ENCODE results near the gene EFNB2.

The EFNB2 gene, protein sequence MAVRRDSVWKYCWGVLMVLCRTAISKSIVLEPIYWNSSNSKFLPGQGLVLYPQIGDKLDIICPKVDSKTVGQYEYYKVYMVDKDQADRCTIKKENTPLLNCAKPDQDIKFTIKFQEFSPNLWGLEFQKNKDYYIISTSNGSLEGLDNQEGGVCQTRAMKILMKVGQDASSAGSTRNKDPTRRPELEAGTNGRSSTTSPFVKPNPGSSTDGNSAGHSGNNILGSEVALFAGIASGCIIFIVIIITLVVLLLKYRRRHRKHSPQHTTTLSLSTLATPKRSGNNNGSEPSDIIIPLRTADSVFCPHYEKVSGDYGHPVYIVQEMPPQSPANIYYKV

GRCh38 chr13:106535552-106536243, at the start of gene EFNB2:
Gene EFNB2 (minus strand): TSS chr13:106535662. CDS start chr13:106534964, 698 bp downstream.
- DNase-seq (ENCODE audit: low read depth in 2 of 2) = peak; percentile 77 to 78

DNA sequence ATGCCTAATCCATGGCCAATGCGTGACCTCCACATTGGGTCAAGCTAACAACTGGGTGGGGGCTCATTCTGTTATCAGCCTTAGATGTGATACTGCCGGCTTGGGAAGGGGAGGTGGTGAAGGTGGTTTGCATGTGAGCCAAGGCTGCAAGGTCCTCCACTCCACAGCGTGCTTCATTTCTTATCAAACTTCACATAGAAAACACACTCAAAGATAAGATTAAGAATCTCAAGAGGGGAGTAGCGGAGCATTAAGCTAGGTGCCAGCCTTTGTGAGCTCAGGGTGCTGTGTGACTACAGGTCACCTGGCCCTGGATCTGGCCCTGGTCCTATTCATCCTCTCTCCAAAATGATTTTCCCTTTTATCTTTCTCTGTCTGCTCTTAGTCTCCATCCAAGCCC, 45.8 kb upstream of the EFNB2 start:
- no peak for DNase-seq (ENCODE audit: low read depth in 2 of 2)

DNA sequence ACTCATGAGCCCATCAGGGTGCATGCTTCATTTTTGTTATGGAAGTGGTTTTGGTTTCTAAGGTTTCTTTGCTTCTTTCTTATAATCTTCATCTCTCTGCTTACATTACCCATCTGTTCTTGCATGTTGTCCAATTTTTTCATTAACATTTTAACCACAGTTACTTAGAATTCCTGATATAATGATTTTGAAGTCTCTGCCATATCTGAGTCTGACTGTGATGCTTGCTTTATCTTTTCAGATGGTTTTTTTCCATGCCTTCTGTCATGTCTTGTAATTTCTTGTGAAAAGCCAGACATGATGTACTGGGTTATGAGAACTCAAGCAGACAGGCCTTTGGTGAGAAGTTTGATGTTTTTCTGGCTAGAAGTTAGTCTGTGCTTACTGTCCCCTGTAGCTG, 40.4 kb upstream of the EFNB2 start:
- no peak for DNase-seq (ENCODE audit: low read depth in 2 of 2)

DNA sequence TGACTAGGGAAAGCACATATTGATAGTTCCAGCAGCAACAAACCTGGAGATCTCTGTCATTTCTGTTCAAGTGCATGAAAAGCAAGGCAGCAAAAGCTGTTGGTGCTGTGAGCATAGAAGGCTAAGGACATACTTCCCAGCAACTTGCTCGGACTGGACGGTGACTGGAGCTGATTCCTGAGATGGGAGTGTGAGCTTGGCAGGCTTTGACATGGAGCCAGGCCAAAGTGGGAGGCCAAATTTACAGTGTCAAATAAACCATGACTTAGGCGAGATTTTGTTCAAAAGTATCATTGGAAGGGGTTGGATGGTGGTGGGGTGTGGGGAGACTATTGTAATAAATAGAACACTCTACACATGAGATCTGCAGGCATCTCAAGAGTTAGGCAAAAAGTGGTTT, 38.4 kb upstream of the EFNB2 start:
- DNase-seq (ENCODE audit: low read depth in 2 of 2) = no peak

GRCh38 chr13:106573284-106573846, 37.9 kb upstream of the EFNB2 start:
- DNase-seq (ENCODE audit: low read depth in 2 of 2) = no peak

DNA sequence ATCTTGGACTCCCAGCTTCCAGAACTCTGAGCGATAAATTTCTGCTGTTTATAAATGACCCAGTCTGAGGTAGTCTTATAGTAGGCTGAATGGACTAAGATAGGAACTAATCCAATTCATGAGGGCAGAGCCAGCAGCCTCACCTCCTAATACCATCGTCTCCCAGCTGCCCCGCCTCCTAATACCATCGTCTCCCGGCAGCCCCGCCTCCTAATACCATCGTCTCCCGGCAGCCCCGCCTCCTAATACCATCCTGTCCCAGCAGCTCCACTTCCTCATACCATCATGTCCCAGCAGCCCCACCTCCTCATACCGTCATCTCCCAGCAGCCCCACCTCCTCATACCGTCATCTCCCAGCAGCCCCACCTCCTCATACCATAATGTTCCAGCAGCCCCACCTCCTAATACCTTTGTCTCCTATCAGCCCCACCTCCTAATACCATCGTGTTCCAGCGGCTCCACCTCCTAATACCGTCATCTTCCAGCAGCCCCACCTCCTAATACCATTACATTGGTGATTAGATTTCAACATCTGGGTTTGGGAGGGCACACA, 34.9 kb upstream of the EFNB2 start:
- peak; percentile 43 to 52 for DNase-seq (ENCODE audit: low read depth in 2 of 2)

- no peak for DNase-seq (ENCODE audit: low read depth in 2 of 2)
Observed at GRCh38 chr13:106569233-106570095, 34.0 kb upstream of the EFNB2 start.

DNA sequence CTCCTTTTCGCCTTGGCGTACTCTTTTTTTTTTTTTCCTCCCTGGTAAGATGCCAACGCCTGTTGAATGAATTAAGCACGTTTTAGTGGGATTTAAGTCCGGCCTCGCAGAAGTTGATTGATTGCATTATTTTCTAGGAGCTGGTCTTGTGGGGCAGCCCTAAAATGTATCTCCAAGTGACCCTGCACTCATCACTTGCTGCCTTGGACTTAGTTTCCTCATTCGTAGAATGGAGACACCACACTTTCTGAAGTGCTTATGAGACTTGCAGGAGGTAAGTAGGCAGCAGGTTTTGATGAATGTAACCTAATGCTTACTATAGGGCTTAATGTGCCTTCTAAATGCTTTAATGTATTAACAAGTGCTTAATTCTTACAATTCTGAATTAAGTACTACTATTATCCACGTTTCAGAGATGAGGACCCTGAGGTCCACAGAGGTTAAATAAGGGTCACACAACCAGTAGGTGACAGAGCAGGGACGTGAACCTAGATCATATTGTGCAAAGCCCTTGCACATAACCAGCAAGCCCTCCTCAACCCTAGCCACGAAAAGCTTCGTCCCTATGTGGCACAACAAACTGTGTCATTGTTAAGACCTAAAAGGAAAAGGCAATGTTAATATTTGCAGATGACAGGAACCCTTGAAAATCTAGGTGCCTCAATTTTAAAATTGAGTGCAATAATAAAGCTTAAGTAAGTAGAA, 33.0 kb upstream of the EFNB2 start:
- DNase-seq (ENCODE audit: low read depth in 2 of 2) = no peak

DNA sequence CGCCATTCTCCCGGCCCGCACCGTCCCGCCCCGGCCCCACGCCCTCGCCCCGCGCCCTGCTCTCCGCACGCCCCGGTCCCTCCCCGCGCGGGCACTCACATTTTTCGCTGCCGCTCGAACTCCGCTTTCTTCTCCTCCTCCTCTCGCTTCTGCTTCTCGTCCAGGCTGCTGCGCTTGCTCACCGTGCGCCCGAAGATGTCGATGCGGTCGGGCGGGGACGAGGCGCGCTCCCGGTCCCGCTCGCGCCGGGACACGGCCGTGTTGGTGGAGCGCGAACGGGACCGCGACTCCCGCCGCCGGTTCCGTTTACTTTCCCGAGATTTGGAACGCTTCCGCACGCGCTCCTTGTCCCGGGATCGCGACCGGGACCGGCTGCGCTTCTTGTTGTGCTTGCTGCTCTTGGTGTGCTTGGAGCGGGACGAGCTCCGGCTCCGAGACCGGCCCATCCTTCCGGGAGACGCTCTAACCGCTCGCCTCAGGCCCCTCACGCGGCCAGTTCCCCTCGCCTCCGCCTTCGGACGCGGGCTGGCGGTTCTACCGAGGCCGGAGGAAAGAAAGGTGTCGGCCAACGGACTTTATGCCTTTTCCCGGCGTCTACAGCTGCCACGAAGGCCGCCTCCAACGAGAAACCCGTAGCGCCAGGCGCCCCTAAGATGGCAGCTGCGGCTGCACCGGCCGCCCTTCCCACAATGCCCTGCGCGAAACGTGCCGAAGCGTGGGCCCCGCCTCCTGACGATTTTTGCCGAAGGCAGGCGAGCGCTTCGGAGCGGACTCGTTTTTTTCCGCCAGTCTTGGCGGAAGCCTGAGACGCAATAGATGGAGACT, 32.2 kb upstream of the EFNB2 start, which contains the start of gene ARGLU1:
Gene ARGLU1, minus strand, starts transcription at position 664 of the 825 bp plus-strand sequence. Its CDS starts 218 bp downstream, at position 446.
- peak; percentile 93 to 96 for DNase-seq (ENCODE audit: low read depth in 2 of 2)

GRCh38 chr13:106566641-106567473, 31.4 kb upstream of the EFNB2 start:
- peak in 1 of 2 donors; percentile 20 for DNase-seq (ENCODE audit: low read depth in 2 of 2)

GRCh38 chr13:106565127-106565775, 29.8 kb upstream of the EFNB2 start:
- DNase-seq (ENCODE audit: low read depth in 2 of 2) = no peak

DNA sequence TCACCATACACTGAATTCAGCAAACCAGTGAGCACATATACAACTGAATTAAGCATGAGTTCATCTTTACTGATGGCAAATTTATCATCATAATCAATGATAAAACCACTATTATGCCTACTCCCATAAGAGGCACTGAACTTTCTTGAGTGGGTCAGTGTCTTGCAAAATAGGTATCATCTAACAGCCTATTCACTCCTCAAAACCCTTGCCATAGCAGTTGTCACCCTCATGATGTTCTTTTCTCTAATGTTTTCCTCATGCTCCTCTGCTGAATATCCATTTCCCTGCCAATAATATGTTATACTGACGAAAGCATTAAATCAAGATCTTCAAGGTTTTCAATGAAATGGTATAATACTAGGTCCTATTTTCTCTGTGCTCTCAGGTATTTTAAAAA, 26.8 kb upstream of the EFNB2 start:
- no peak for DNase-seq (ENCODE audit: low read depth in 2 of 2)

DNA sequence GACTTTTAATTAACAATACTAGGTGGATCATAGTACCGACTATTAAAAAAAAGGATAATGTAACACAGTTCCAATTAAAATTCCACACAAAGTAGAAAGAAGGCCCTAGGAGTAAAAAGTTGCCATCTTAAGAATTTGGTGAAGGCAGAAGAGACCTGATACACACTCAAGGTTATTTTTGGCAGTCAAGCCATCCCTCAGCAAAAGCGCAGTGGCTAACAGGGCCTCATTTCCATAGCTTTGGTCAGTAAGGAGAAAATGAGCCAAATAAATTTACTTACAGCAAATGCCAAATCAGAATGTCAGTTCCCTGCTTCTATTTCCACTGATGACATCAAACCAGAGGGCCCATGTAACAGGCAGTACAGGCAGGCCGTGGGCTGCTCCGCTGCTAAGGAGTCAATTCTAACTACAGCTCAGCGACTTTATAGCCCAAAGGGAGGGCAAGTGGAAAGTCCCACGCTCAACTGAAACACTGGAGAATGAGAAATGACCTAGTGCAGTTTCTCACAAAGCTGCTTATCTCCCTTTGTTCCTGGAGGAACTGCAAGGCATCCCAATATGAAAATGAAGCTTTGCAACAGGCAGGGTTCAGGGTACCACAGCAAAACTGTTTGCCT, 26.2 kb upstream of the EFNB2 start:
- DNase-seq (ENCODE audit: low read depth in 2 of 2) = peak in 1 of 2 donors; percentile 41

- no peak for DNase-seq (ENCODE audit: low read depth in 2 of 2)
Observed at GRCh38 chr13:106560821-106561220, 25.4 kb upstream of the EFNB2 start.

- DNase-seq (ENCODE audit: low read depth in 2 of 2) = no peak
Observed at GRCh38 chr13:106558527-106558926, 23.1 kb upstream of the EFNB2 start.

GRCh38 chr13:106555631-106556328, 20.3 kb upstream of the EFNB2 start:
- DNase-seq (ENCODE audit: low read depth in 2 of 2) = no peak

DNA sequence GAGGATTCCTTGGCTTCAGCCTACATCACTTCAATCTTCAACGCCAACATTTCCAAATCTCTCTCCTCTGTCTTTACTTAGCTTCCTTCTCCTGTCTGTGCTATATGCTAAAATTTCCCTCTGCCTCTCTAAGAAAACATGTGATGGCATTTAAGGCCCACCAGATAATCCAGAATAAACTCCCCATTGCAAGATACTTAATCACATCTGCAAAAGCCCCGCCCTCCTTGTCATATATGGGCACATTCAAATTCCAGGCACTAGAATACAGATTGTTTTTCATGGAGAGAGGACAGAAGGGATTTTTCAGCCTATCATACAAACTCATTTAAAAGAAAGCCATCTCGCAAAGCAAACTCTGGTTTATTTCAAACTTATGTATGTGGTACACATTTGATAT, 16.3 kb upstream of the EFNB2 start:
- DNase-seq (ENCODE audit: low read depth in 2 of 2) = no peak

GRCh38 chr13:106551350-106551749, 15.9 kb upstream of the EFNB2 start:
- DNase-seq (ENCODE audit: low read depth in 2 of 2) = no peak
